ENCODE data around the gene C4orf51. TPM values are rescaled to one million over a fixed set of nuclear protein-coding genes. Genes with fewer than 3 reads are reported as not detected.
A peak's percentile ranks its signal among the peaks of the same experiment; 100 is the strongest.

Gene C4orf51
- total and polyA plus RNA-seq, 7 donors, result not detected

GRCh38 chr4:145716200-145716599 lies 36.3 kb downstream of the C4orf51 start:
- H3K27ac ChIP-seq, result no peak overlapping the region
- H3K4me1 ChIP-seq, result peaks cover 17% of the 10 kb centered on the region
- WGBS, 3 donors, result 23 to 27% (median 23%) methylated on average over 3 of the region's 3 CpGs
- intact Hi-C loops (cut with DNase I), result no loop called here
- TF ChIP-seq, protein P1, sequence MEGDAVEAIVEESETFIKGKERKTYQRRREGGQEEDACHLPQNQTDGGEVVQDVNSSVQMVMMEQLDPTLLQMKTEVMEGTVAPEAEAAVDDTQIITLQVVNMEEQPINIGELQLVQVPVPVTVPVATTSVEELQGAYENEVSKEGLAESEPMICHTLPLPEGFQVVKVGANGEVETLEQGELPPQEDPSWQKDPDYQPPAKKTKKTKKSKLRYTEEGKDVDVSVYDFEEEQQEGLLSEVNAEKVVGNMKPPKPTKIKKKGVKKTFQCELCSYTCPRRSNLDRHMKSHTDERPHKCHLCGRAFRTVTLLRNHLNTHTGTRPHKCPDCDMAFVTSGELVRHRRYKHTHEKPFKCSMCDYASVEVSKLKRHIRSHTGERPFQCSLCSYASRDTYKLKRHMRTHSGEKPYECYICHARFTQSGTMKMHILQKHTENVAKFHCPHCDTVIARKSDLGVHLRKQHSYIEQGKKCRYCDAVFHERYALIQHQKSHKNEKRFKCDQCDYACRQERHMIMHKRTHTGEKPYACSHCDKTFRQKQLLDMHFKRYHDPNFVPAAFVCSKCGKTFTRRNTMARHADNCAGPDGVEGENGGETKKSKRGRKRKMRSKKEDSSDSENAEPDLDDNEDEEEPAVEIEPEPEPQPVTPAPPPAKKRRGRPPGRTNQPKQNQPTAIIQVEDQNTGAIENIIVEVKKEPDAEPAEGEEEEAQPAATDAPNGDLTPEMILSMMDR (IDR thresholded peaks at IDR 0.05), result no peak
- no peaks in the 10 kb centered on the region for H3K27me3 ChIP-seq (ENCODE audit: insufficient read depth in 3 of 3, low read length in 2 of 3)
- DNase-seq (peak; percentile 18 to 53), ATAC-seq (peak; percentile 86 to 95 (median 94))
- H3K9me3 ChIP-seq, result peaks cover 6% of the 10 kb centered on the region
- H3K36me3 ChIP-seq (ENCODE audit: insufficient read depth in 1 of 2, low read depth in 1 of 2), result no peaks in the 10 kb centered on the region
- no peak overlapping the region for H3K4me3 ChIP-seq

DNA sequence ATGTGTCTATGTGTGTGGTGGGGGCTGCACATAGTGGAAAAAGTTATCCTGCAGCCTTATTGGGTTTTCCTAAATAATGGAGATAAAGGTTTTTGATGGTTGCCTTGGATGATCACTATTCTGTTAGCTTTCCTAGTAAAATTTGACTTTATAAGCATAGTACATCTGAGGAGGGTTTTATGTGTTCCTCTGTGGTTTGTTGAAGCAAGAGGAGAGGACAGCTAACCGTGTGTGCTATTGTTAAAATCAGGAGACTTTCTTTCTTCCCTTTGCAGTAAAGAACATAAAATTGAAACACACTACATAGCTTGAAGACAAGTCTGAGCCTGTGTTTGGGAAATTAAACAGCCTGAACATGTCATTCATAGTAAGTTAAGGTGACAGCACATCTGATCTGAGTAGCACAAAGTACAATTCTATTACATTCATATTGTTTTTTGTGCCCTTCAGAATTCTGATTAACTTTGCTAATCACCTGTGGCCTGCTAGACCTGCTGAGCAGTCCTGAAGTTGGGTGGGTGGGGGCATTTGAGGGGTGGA lies 36.8 kb downstream of the C4orf51 start:
- H3K4me3 ChIP-seq, result no peak overlapping the region
- no peak overlapping the region for H3K27ac ChIP-seq
- TF ChIP-seq, protein P1 (IDR thresholded peaks at IDR 0.05), result no peak
- intact Hi-C loops (cut with DNase I), result no loop called here
- ATAC-seq (no peak), DNase-seq (no peak)
- 38 to 48% (median 41%) methylated on average over 1 of the region's 1 CpG for WGBS, 3 donors
- peaks cover 2% of the 10 kb centered on the region for H3K9me3 ChIP-seq
- peaks cover 22% of the 10 kb centered on the region for H3K4me1 ChIP-seq
- H3K27me3 ChIP-seq (ENCODE audit: insufficient read depth in 3 of 3, low read length in 2 of 3), result no peaks in the 10 kb centered on the region
- H3K36me3 ChIP-seq (ENCODE audit: insufficient read depth in 1 of 2, low read depth in 1 of 2), result no peaks in the 10 kb centered on the region

GRCh38 chr4:145719752-145720624 lies 40.0 kb downstream of the C4orf51 start:
- Histone ChIP-seq H3K27me3 (ENCODE audit: insufficient read depth in 3 of 3, low read length in 2 of 3) (no peaks in the 10 kb centered on the region), H3K27ac (no peak overlapping the region), H3K4me1 (peaks cover 33% of the 10 kb centered on the region), H3K4me3 (no peak overlapping the region), H3K9me3 (no peaks in the 10 kb centered on the region), H3K36me3 (ENCODE audit: insufficient read depth in 1 of 2, low read depth in 1 of 2) (no peaks in the 10 kb centered on the region)
- TF ChIP-seq, protein P1 (IDR thresholded peaks at IDR 0.05), result no peak
- ATAC-seq (peak in 1 of 4 donors; percentile 3), DNase-seq (no peak)
- 74 to 90% (median 82%) methylated on average over 10 of the region's 10 CpGs for WGBS, 3 donors
- intact Hi-C loops (cut with DNase I), result no loop called here

DNA sequence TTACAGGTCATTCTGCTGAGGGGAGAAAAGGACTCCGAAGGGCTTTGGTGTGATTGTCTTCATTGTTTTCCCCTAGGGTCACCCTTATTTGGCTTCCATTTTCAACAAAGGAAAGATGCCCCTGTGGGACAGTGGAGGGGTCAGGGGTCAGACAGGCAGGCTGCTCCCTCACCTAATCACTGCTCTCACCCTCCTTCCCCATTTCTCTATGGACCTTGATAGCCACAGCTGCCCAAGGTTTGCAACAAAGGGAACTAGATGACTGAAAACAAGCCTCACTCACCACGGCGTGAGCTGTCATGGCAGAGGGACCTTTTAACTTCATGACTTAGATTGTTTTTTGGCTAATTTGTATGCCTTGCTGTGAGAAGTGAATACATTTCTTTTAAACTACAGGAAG lies 40.7 kb downstream of the C4orf51 start:
- ATAC-seq, result no peak
- WGBS, 3 donors, result 81 to 96% (median 88%) methylated on average over 3 of the region's 3 CpGs
- Histone ChIP-seq H3K4me3 (no peak overlapping the region), H3K4me1 (peaks cover 33% of the 10 kb centered on the region), H3K36me3 (ENCODE audit: insufficient read depth in 1 of 2, low read depth in 1 of 2) (no peaks in the 10 kb centered on the region), H3K27me3 (ENCODE audit: insufficient read depth in 3 of 3, low read length in 2 of 3) (no peaks in the 10 kb centered on the region), H3K9me3 (no peaks in the 10 kb centered on the region), H3K27ac (peak overlapping the region; percentile 78)
- intact Hi-C loops (cut with DNase I), result no loop called here
- TF ChIP-seq, protein P1 (IDR thresholded peaks at IDR 0.05), result no peak
- no peak for DNase-seq
